ENCODE results near the gene KRT28.

GRCh38 chr17:40801157-40801556 is 1.4 kb upstream of the KRT28 start:
- TF ChIP-seq CTCF (IDR thresholded peaks at IDR 0.05; ENCODE audit: insufficient read depth, low read length, poor library complexity, severe bottlenecking) (no peak), EZH2phosphoT487 (conservative IDR thresholded peaks at IDR 0.05; ENCODE audit: low read length) (no peak)

Data from SU-DHL-6 (cell line).